Measurements from ENCODE around the gene SEC31B. TPM values are rescaled to one million over a fixed set of nuclear protein-coding genes. Genes with fewer than 3 reads are reported as not detected.

Gene SEC31B
- total RNA-seq, 1 donor from 2014 or later, result 13.2 TPM

DNA sequence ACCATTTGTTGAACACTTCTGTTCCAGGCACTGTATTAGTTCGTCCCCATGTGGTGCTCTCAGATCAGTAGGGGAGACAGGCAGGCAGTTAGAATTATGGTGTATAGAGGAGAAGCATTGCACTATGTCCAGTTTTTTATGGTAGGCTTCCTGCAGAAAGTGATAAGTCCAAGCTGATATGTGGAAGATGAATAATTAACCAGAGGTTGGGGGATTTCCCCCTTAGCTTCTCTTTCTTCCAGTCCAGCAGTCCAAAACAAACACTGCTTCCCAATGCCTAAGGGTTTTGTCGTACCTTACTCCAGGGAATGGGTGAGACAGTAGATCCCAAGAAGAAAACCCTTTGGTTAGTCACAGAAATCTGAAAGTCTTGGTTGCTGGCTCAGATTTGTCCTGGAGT is 35.2 kb upstream of the SEC31B start:
- H3K4me3 Mint-ChIP-seq (ENCODE audit: unreplicated experiment), result no peak overlapping the region
- TF ChIP-seq, protein P1, sequence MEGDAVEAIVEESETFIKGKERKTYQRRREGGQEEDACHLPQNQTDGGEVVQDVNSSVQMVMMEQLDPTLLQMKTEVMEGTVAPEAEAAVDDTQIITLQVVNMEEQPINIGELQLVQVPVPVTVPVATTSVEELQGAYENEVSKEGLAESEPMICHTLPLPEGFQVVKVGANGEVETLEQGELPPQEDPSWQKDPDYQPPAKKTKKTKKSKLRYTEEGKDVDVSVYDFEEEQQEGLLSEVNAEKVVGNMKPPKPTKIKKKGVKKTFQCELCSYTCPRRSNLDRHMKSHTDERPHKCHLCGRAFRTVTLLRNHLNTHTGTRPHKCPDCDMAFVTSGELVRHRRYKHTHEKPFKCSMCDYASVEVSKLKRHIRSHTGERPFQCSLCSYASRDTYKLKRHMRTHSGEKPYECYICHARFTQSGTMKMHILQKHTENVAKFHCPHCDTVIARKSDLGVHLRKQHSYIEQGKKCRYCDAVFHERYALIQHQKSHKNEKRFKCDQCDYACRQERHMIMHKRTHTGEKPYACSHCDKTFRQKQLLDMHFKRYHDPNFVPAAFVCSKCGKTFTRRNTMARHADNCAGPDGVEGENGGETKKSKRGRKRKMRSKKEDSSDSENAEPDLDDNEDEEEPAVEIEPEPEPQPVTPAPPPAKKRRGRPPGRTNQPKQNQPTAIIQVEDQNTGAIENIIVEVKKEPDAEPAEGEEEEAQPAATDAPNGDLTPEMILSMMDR (IDR thresholded peaks at IDR 0.05; ENCODE audit: unreplicated experiment), result no peak
- peaks cover 5% of the 10 kb centered on the region for H3K27me3 Mint-ChIP-seq (ENCODE audit: unreplicated experiment)
- peaks cover 9% of the 10 kb centered on the region for H3K4me1 Mint-ChIP-seq (ENCODE audit: unreplicated experiment)
- H3K27ac Mint-ChIP-seq (ENCODE audit: unreplicated experiment), result no peak overlapping the region
- DNase-seq (ENCODE audit: low spot score), result no peak
- H3K36me3 Mint-ChIP-seq (ENCODE audit: low read depth, unreplicated experiment), result peaks cover 26% of the 10 kb centered on the region
- H3K9me3 Mint-ChIP-seq (ENCODE audit: unreplicated experiment), result no peaks in the 10 kb centered on the region

DNA sequence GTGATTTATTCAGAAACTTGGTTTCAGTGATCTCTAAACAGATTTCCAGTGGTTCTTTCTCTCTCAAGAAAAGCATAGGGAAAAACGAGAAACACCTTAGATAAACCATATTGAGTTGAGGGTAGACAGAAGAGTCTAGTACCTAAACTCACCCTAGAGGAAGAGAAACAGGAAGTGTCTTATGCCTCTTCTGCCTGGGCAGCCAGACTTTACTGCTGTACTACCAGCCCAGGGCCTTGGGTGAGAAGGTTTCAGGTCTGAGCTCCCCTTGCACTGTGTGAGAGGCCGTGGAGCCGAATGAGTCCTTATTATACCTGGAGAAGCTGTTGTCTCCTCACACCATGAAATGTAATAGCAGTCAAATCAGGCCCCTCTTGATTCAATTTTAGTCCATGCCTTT is 34.3 kb upstream of the SEC31B start:
- H3K4me1 Mint-ChIP-seq (ENCODE audit: unreplicated experiment), result peaks cover 9% of the 10 kb centered on the region
- no peak overlapping the region for H3K4me3 Mint-ChIP-seq (ENCODE audit: unreplicated experiment)
- H3K27ac Mint-ChIP-seq (ENCODE audit: unreplicated experiment), result no peak overlapping the region

DNA sequence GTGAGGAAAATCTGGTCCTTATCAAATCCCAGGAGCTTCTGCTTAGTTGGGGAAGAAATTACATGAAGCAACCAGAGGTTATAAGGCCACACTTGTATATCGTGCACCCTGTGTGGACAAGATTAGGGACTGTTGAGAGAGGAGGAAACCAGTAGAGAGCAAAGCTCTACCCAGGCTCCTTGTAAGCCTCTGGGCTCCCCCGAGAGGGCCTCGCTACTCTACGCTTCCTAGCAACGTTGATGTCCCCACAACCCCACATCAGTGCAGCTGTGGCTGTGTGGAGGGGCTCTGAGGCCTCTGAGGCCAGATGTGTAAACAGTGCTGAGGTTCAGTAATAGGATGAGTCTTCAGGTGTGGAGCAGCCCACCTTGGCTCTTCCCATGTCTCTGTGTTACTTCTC is 32.1 kb upstream of the SEC31B start:
- Mint-ChIP-seq H3K27ac (ENCODE audit: unreplicated experiment) (no peak overlapping the region), H3K27me3 (ENCODE audit: unreplicated experiment) (peaks cover 4% of the 10 kb centered on the region), H3K36me3 (ENCODE audit: low read depth, unreplicated experiment) (peaks cover 49% of the 10 kb centered on the region), H3K4me3 (ENCODE audit: unreplicated experiment) (no peak overlapping the region), H3K4me1 (ENCODE audit: unreplicated experiment) (peaks cover 5% of the 10 kb centered on the region), H3K9me3 (ENCODE audit: unreplicated experiment) (no peaks in the 10 kb centered on the region)
- TF ChIP-seq, protein P1 (IDR thresholded peaks at IDR 0.05; ENCODE audit: unreplicated experiment), result no peak
- no peak for DNase-seq (ENCODE audit: low spot score)

More for the DNA sequence above, 34.3 kb upstream of the SEC31B start:
- peaks cover 5% of the 10 kb centered on the region for H3K27me3 Mint-ChIP-seq (ENCODE audit: unreplicated experiment)
- no peaks in the 10 kb centered on the region for H3K9me3 Mint-ChIP-seq (ENCODE audit: unreplicated experiment)
- H3K36me3 Mint-ChIP-seq (ENCODE audit: low read depth, unreplicated experiment), result peaks cover 36% of the 10 kb centered on the region
- DNase-seq (ENCODE audit: low spot score), result no peak
- TF ChIP-seq, protein P1 (IDR thresholded peaks at IDR 0.05; ENCODE audit: unreplicated experiment), result no peak

DNA sequence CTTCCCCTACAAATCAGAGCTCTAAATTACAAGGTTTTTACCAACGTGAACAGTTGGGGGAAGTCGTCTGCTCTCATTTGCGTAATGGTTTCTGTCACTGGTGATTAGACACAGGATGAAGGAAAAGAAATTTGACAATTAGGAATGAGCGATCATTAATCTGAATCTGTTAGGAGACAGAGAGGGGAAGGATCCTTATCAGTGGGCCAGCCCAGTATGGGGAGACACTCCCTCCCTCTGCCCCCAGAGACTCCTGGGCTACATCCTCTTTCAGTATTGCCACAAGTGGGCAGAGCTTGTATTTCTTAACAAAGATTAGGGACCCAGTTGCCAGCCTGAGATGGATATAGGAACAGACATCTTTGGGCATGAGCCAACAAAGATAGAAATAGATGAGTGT is 31.5 kb upstream of the SEC31B start:
- no peak for DNase-seq (ENCODE audit: low spot score)
- TF ChIP-seq, protein P1 (IDR thresholded peaks at IDR 0.05; ENCODE audit: unreplicated experiment), result no peak
- Mint-ChIP-seq H3K4me1 (ENCODE audit: unreplicated experiment) (peaks cover 6% of the 10 kb centered on the region), H3K9me3 (ENCODE audit: unreplicated experiment) (no peaks in the 10 kb centered on the region), H3K36me3 (ENCODE audit: low read depth, unreplicated experiment) (peaks cover 53% of the 10 kb centered on the region), H3K27ac (ENCODE audit: unreplicated experiment) (no peak overlapping the region), H3K27me3 (ENCODE audit: unreplicated experiment) (peaks cover 6% of the 10 kb centered on the region), H3K4me3 (ENCODE audit: unreplicated experiment) (no peak overlapping the region)

DNA sequence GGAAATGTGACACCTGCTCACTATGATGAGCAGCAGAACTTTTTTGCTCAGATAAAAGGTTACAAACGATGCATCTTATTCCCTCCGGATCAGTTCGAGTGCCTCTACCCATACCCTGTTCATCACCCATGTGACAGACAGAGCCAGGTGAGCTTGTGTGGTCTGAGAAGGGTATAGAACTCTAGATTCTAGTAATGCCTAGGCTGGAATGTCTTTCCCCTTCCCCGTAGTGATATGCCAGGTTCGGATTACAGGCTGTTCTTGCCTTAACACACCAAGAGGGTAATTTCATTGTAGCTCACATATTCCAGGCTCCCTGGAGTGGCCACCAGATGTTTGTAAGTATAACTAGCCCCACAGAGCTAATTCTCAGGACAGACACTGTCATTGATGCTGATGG is 25.3 kb upstream of the SEC31B start:
- TF ChIP-seq, protein P1 (IDR thresholded peaks at IDR 0.05; ENCODE audit: unreplicated experiment), result no peak
- H3K4me1 Mint-ChIP-seq (ENCODE audit: unreplicated experiment), result peaks cover 3% of the 10 kb centered on the region
- H3K36me3 Mint-ChIP-seq (ENCODE audit: low read depth, unreplicated experiment), result peaks cover 44% of the 10 kb centered on the region
- H3K9me3 Mint-ChIP-seq (ENCODE audit: unreplicated experiment), result no peaks in the 10 kb centered on the region
- DNase-seq (ENCODE audit: low spot score), result no peak
- no peak overlapping the region for H3K4me3 Mint-ChIP-seq (ENCODE audit: unreplicated experiment)
- H3K27me3 Mint-ChIP-seq (ENCODE audit: unreplicated experiment), result peaks cover 2% of the 10 kb centered on the region
- H3K27ac Mint-ChIP-seq (ENCODE audit: unreplicated experiment), result no peak overlapping the region
